H9 (cell line): ENCODE measurements around the gene CELF5. TPM values are rescaled to one million over a fixed set of nuclear protein-coding genes. Genes with fewer than 3 reads are reported as not detected.

Experiments
- DNase-seq: peaks from one replicate; pipeline ENCODE4 v3.0.0-alpha.2; 2017
- H2AFZ ChIP-seq: one replicate; pipeline ENCODE4 v1.6.1; 2013; ENCODE audit warnings: mild to moderate bottlenecking, low read length, control low read depth, moderate library complexity
- H2AK5ac ChIP-seq: 2 replicates; pipeline ENCODE4 v1.6.1; 2013; ENCODE audit warnings: low read length, control low read depth, mixed read lengths; ENCODE audit not compliant: insufficient read length
- H2BK120ac ChIP-seq: one replicate; pipeline ENCODE4 v1.6.1; 2013; ENCODE audit warnings: low read depth, mild to moderate bottlenecking, low read length, control low read depth, inconsistent platforms; ENCODE audit not compliant: poor library complexity, severe bottlenecking
- H2BK12ac ChIP-seq: 2 replicates; pipeline ENCODE4 v1.6.1; 2013; ENCODE audit warnings: low read length, control low read depth, mixed read lengths, low read depth; ENCODE audit not compliant: insufficient read length
- H2BK15ac ChIP-seq: 2 replicates; pipeline ENCODE4 v1.6.1; 2013; ENCODE audit warnings: low read depth, low read length, control low read depth
- H2BK20ac ChIP-seq: one replicate; pipeline ENCODE4 v1.6.1; 2013; ENCODE audit warnings: low read depth, mild to moderate bottlenecking, low read length, control low read depth, inconsistent platforms; ENCODE audit not compliant: poor library complexity, severe bottlenecking
- H2BK5ac ChIP-seq: 2 replicates; pipeline ENCODE4 v1.6.1; 2013; ENCODE audit warnings: low read length, control low read depth, mixed read lengths; ENCODE audit not compliant: insufficient read length
- H3K14ac ChIP-seq: 2 replicates; pipeline ENCODE4 v1.6.1; 2013; ENCODE audit warnings: low read length, control low read depth; ENCODE audit not compliant: insufficient read depth
- H3K18ac ChIP-seq: 2 replicates; pipeline ENCODE4 v1.6.1; 2013; ENCODE audit warnings: low read depth, mild to moderate bottlenecking, mixed read lengths, low read length, control low read depth; ENCODE audit not compliant: insufficient read length
- H3K23ac ChIP-seq: 2 replicates; pipeline ENCODE4 v1.6.1; 2013; ENCODE audit warnings: low read length, control low read depth, mixed read lengths, low read depth; ENCODE audit not compliant: insufficient read length
- H3K23me2 ChIP-seq: 2 replicates; pipeline ENCODE4 v1.6.1; 2013; ENCODE audit warnings: low read depth, mild to moderate bottlenecking, mixed read lengths, low read length, control low read depth; ENCODE audit not compliant: insufficient read length, poor library complexity, severe bottlenecking
- H3K27ac ChIP-seq: 2 replicates; pipeline ENCODE4 v1.5.1; 2013; ENCODE audit warnings: low read length, control low read depth, mixed read lengths, low read depth; ENCODE audit not compliant: insufficient read length
- H3K27me3 ChIP-seq: 2 replicates; pipeline ENCODE4 v1.6.1; 2013; ENCODE audit warnings: low read length, control low read depth, inconsistent platforms; ENCODE audit not compliant: insufficient read depth
- H3K4ac ChIP-seq: 2 replicates; pipeline ENCODE4 v1.6.1; 2013; ENCODE audit warnings: low read depth, mild to moderate bottlenecking, control low read depth, inconsistent platforms, low read length, moderate library complexity
- H3K4me1 ChIP-seq: 2 replicates; pipeline ENCODE4 v1.6.1; 2013; ENCODE audit warnings: low read length, control low read depth, inconsistent platforms; ENCODE audit not compliant: insufficient read depth
- H3K4me2 ChIP-seq: 2 replicates; pipeline ENCODE4 v1.6.1; 2013; ENCODE audit warnings: low read length, control low read depth, mixed read lengths; ENCODE audit not compliant: insufficient read length, insufficient read depth
- H3K56ac ChIP-seq: 2 replicates; pipeline ENCODE4 v1.6.1; 2013; ENCODE audit warnings: low read depth, mild to moderate bottlenecking, mixed read lengths, low read length, control low read depth; ENCODE audit not compliant: insufficient read length
- H3K79me1 ChIP-seq: 2 replicates; pipeline ENCODE4 v1.6.1; 2013; ENCODE audit warnings: low read depth, mild to moderate bottlenecking, moderate library complexity, low read length, control low read depth, inconsistent platforms; ENCODE audit not compliant: insufficient read depth, poor library complexity, severe bottlenecking
- H3K79me2 ChIP-seq: 2 replicates; pipeline ENCODE4 v1.6.1; 2013; ENCODE audit warnings: low read length, control low read depth, inconsistent platforms; ENCODE audit not compliant: insufficient read depth
- H3K9ac ChIP-seq: 2 replicates; pipeline ENCODE4 v1.6.1; 2013; ENCODE audit warnings: low read length, control low read depth, mixed read lengths; ENCODE audit not compliant: insufficient read length; ENCODE audit errors: extremely low read depth
- H3K9me3 ChIP-seq: one replicate; pipeline ENCODE4 v1.6.1; 2013; ENCODE audit warnings: low read depth, low read length, inconsistent platforms; ENCODE audit not compliant: control insufficient read depth
- H3T11ph ChIP-seq: one replicate; pipeline ENCODE4 v1.6.1; 2013; ENCODE audit warnings: mild to moderate bottlenecking, low read length, control low read depth, inconsistent platforms
- H4K20me1 ChIP-seq: one replicate; pipeline ENCODE4 v1.6.1; 2013; ENCODE audit not compliant: control insufficient read depth, insufficient read length, insufficient read depth
- H4K5ac ChIP-seq: 2 replicates; pipeline ENCODE4 v1.6.1; 2013; ENCODE audit warnings: low read depth, mild to moderate bottlenecking, mixed read lengths, low read length, control low read depth; ENCODE audit not compliant: insufficient read length
- H4K8ac ChIP-seq: replicated peaks from 2 replicates; pipeline ENCODE4 v1.6.1; 2013; ENCODE audit warnings: low read length, control low read depth, mixed read lengths, low read depth; ENCODE audit not compliant: insufficient read length
- H4K91ac ChIP-seq: 2 replicates; pipeline ENCODE4 v1.6.1; 2013; ENCODE audit warnings: low read depth, mild to moderate bottlenecking, moderate library complexity, mixed read lengths, low read length, control low read depth; ENCODE audit not compliant: insufficient read length
- H3K27ac Mint-ChIP-seq, 3 experiments: 2 replicates in 2 of 3; 3 replicates in 1 of 3; pipeline ENCODE4 v1.8.0; 2020 to 2021; ENCODE audit warnings: mixed read lengths in 3 of 3, mild to moderate bottlenecking in 1 of 3, moderate library complexity in 1 of 3
- H3K27me3 Mint-ChIP-seq: 2 replicates; pipeline ENCODE4 v1.8.0; 2021; ENCODE audit warnings: low read depth, mild to moderate bottlenecking, moderate library complexity, mixed read lengths
- H3K36me3 Mint-ChIP-seq, 3 experiments: 2 replicates in 2 of 3; 3 replicates in 1 of 3; pipeline ENCODE4 v1.8.0; 2020 to 2021; ENCODE audit warnings: low read depth in 3 of 3, mixed read lengths in 3 of 3; ENCODE audit not compliant: insufficient read depth in 1 of 3
- H3K4me1 Mint-ChIP-seq, 2 experiments: 2 replicates each; pipeline ENCODE4 v1.8.0; 2020; ENCODE audit warnings: mixed read lengths in 2 of 2
- H3K4me3 Mint-ChIP-seq, 2 experiments: 2 replicates in 1 of 2; 3 replicates in 1 of 2; pipeline ENCODE4 v1.8.0; 2020 to 2021; ENCODE audit warnings: mild to moderate bottlenecking in 2 of 2, mixed read lengths in 2 of 2, moderate library complexity in 1 of 2
- H3K9me3 Mint-ChIP-seq, 2 experiments: 2 replicates in 1 of 2; 3 replicates in 1 of 2; pipeline ENCODE4 v1.8.0; 2020; ENCODE audit warnings: mild to moderate bottlenecking in 2 of 2, mixed read lengths in 2 of 2, moderate library complexity in 1 of 2
- WGBS: extraction: QIAGEN DNeasy Blood & Tissue Kit; methylation state at CpG from one replicate; pipeline ENCODE4 v1.1.7; 2013; ENCODE audit warnings: missing lambda C conversion rate, low lambda C conversion rate, mixed read lengths; ENCODE audit not compliant: insufficient read length; ENCODE audit errors: extremely low coverage; 5-methylcytosine and 5-hydroxymethylcytosine counted together
- total RNA-seq: library from RNA; stranded (reverse); gene quantifications from 2 replicates; pipeline ENCODE4 v1.2.1, GENCODE V29; 2021
- TF ChIP-seq, protein P1 (sequence below): fragments of 200-600 bp; sonication (generic); conservative IDR thresholded peaks from 3 replicates; pipeline ENCODE4 v1.8.0; 2021; ENCODE audit warnings: antibody characterized with exemption, mild to moderate bottlenecking

Gene CELF5
- total RNA-seq, 1 experiment from 2014 or later = 4.8 TPM

DNA sequence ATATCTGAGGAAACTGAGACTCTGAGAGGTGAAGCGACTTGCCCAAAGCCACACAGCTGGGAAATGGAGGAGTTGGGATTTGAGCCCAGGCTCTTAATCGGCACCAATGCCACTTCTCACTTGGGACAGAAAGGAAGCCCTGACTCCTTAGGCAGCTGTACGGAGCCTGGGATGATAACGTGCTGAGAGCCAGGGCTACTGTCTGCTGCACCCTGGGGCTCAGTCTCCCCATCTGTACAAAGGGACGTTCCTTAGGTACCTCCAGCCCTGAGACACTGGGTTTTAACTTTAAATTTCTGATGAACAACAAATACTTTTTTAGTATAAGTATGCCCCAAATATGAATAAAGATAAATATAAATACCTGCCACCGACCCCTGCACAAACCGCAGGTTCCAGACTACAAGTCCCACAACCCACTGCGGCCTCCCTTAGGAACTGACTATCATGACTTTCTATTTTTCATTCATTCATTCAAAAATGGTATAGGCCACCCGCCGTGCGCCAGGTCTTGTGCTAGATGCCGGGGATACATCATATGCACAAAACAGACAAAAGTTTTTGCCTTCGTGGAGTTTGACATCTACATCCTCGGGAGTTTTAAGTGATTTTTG is 39.5 kb upstream of the CELF5 start:
- Histone ChIP-seq H2BK12ac (no peak overlapping the region), H4K8ac (no peak overlapping the region), H3K23ac (no peak overlapping the region), H3K27me3 (no peaks in the 10 kb centered on the region), H3K27ac (no peak overlapping the region), H3K79me1 (peaks cover 22% of the 10 kb centered on the region), H3K14ac (no peak overlapping the region), H3K18ac (no peak overlapping the region), H2BK15ac (no peak overlapping the region), H2AFZ (peak overlapping the region; percentile 99), H2BK20ac (no peak overlapping the region), H3K9ac (peak overlapping the region; percentile 24), H3T11ph (no peak overlapping the region), H3K56ac (no peak overlapping the region), H3K9me3 (no peaks in the 10 kb centered on the region), H2AK5ac (no peak overlapping the region), H3K4ac (no peak overlapping the region), H4K5ac (no peak overlapping the region), H3K4me1 (no peaks in the 10 kb centered on the region), H3K4me2 (peak overlapping the region; percentile 86), H3K23me2 (peaks cover 8% of the 10 kb centered on the region), H4K20me1 (no peaks in the 10 kb centered on the region), H2BK120ac (no peak overlapping the region), H2BK5ac (no peak overlapping the region), H3K79me2 (peaks cover 18% of the 10 kb centered on the region; the same call in 1 of the 2 replicates), H4K91ac (no peak overlapping the region)
- Mint-ChIP-seq H3K36me3 (peaks cover 6 to 7% (median 6%) of the 10 kb centered on the region in 3 experiments; a peak in 6 of 7 replicates), H3K27ac (peak overlapping the region; percentile 98 to 100 (median 99)), H3K27me3 (peaks cover 1% of the 10 kb centered on the region; the same call in 1 of the 2 replicates), H3K4me3 (peak overlapping the region; percentile 90 to 99), H3K9me3 (no peaks in the 10 kb centered on the region; a peak in 1 of 5 replicates), H3K4me1 (peaks cover 14 to 26% of the 10 kb centered on the region in 2 experiments)
- WGBS = no CpG with 5 or more reads among the region's 14 CpGs
- TF ChIP-seq, protein P1, sequence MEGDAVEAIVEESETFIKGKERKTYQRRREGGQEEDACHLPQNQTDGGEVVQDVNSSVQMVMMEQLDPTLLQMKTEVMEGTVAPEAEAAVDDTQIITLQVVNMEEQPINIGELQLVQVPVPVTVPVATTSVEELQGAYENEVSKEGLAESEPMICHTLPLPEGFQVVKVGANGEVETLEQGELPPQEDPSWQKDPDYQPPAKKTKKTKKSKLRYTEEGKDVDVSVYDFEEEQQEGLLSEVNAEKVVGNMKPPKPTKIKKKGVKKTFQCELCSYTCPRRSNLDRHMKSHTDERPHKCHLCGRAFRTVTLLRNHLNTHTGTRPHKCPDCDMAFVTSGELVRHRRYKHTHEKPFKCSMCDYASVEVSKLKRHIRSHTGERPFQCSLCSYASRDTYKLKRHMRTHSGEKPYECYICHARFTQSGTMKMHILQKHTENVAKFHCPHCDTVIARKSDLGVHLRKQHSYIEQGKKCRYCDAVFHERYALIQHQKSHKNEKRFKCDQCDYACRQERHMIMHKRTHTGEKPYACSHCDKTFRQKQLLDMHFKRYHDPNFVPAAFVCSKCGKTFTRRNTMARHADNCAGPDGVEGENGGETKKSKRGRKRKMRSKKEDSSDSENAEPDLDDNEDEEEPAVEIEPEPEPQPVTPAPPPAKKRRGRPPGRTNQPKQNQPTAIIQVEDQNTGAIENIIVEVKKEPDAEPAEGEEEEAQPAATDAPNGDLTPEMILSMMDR = no peak
- no peak for DNase-seq
